Measurements from ENCODE around the gene POP7. TPM values are rescaled to one million over a fixed set of nuclear protein-coding genes. Genes with fewer than 3 reads are reported as not detected.

Gene POP7
- total RNA-seq, 1 experiment from 2014 or later = 79.2 TPM

GRCh38 chr7:100705320-100705752, 585 bp upstream of the POP7 start (continued):
- no peak for TF ChIP-seq AR (CRISPR knock-in tag; IDR thresholded peaks at IDR 0.05)
- TF ChIP-seq ZBTB43 (CRISPR knock-in tag; IDR thresholded peaks at IDR 0.05) = no peak
- no peak for TF ChIP-seq ZNF232 (CRISPR knock-in tag; IDR thresholded peaks at IDR 0.05)
- TF ChIP-seq CBFB (CRISPR knock-in tag; IDR thresholded peaks at IDR 0.05; ENCODE audit: low read depth) = no peak
- no peak for TF ChIP-seq SMAD4 (CRISPR knock-in tag; IDR thresholded peaks at IDR 0.05)
- TF ChIP-seq MAX (CRISPR knock-in tag; IDR thresholded peaks at IDR 0.05) = peak; percentile 61; the same call in 1 of the 2 replicates
- no peak for TF ChIP-seq OVOL2 (CRISPR knock-in tag; IDR thresholded peaks at IDR 0.05; ENCODE audit: borderline replicate concordance)
- no peak for TF ChIP-seq STAT6 (CRISPR knock-in tag; conservative IDR thresholded peaks at IDR 0.05; ENCODE audit: low read depth)
- no peak for TF ChIP-seq SP1 (CRISPR knock-in tag; conservative IDR thresholded peaks at IDR 0.05)
- TF ChIP-seq NFE2L1 (CRISPR knock-in tag; IDR thresholded peaks at IDR 0.05) = no peak
- peak; percentile 93 for TF ChIP-seq CTCF (IDR thresholded peaks at IDR 0.05)
- TF ChIP-seq ZNF121 (CRISPR knock-in tag; IDR thresholded peaks at IDR 0.05) = no peak
- no peak for TF ChIP-seq NFATC4 (CRISPR knock-in tag; IDR thresholded peaks at IDR 0.05)
- TF ChIP-seq ZNF416 (CRISPR knock-in tag; IDR thresholded peaks at IDR 0.05) = no peak
- no peak for TF ChIP-seq ZNF281 (CRISPR knock-in tag; IDR thresholded peaks at IDR 0.05)
- 0 out of 2 replicates have a peak, but pooled peaks have one; percentile 83 for TF ChIP-seq KAT7 (CRISPR knock-in tag; IDR thresholded peaks at IDR 0.05; ENCODE audit: borderline replicate concordance)
- TF ChIP-seq HMGXB4 (CRISPR knock-in tag; IDR thresholded peaks at IDR 0.05) = no peak
- TF ChIP-seq JUN (CRISPR knock-in tag; IDR thresholded peaks at IDR 0.05) = no peak
- no peak for TF ChIP-seq ZMAT4 (CRISPR knock-in tag; IDR thresholded peaks at IDR 0.05)
- no peak for TF ChIP-seq ZSCAN18 (CRISPR knock-in tag; IDR thresholded peaks at IDR 0.05)
- TF ChIP-seq IRF1 (CRISPR knock-in tag; IDR thresholded peaks at IDR 0.05) = peak; percentile 45; the same call in 1 of the 2 replicates
- no peak for TF ChIP-seq E2F5 (CRISPR knock-in tag; IDR thresholded peaks at IDR 0.05)
- no peak for TF ChIP-seq MYBL2 (CRISPR knock-in tag; IDR thresholded peaks at IDR 0.05)

Data from WTC11 (cell line).